ENCODE measurements around the gene GPR45.

Gene GPR45

DNA sequence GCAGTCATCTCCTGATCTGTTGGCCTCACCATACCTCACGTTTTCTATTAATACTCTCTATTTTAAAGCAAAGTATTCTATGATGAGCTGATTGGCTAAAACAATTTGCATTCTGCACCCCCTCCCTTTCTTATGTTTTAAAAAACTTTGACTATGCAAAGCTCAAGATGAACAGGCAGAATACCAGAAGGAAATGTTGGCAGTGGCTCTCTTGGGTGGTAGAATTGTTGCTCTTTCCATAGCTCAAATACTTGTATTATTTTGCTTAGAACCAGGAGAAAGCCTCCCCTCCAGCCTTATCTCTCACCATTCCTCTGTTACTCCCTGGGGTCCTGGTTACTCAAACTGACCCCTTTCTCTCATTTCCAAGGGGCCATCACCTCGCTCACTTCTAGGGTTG, 14.4 kb downstream of the GPR45 start:
- no peak for DNase-seq

DNA sequence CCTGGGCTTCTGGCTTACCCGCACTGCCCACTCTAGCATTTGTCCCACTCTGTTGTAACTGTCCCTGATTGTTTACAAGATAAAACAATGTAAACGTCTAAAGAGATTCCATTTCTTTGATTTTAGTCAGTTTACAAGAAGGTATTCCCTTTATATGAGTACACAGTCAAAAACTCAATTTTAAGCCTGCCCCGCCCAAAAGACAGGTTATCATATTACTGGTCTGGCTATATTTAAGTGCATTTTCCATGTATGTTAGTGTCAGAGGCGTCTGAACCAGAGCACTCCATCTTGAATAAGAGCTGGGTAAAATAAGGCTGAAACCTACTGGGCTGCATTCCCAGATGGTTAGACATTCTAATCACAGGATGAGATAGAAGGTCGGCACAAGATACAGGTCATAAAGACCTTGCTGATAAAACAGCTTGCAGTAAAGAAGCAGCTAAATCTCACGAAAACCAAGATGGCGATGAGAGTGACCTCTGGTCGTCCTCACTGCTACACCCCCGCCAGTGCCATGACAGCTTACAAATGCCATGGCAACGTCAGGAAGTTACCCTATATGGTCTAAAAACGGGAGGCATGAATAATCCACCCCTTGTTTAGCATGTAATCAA, 15.0 kb downstream of the GPR45 start:
- no peak for DNase-seq

DNA sequence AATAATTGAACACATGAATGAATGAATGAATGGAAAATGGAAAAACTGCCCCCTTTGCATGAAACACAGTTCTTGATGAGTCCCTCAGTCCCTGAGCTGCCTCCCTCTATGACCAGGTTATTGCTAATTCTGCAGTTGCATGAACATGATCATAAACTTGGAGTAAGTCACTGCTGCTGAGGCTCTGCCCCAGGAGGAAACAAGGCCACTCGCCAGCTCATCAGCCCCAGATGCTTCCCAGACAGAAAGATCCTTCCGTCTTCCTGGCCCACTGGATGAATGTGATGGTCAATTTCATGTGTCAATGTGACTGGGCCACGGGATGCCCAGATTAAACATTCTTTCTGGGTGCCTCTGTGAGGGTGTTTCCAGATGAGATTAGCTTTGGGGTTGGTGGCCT, 16.4 kb downstream of the GPR45 start:
- DNase-seq, result no peak

DNA sequence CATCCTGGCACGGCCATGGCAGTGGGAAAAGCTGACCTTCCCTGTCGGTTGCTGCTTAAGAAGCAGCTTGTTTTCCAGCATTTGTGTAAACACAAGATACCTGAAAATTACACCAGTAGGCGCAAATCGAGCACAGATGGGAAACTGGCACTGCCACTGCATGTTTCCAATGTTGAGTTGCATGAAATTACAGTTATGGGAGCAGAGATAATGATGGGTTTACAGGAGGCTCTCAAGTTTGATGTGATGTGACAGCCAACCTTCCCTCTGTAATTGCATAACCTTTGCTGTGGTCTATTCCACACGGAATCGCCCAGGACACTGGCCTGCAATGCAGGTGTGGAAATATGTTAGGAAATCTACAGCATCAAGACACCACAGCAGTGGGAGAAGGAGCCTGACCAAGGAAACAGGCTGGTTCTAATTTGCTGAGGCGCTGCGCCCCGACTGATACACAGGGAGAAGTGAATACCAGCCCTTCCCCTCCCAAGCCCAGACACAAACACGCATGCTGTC, 17.4 kb downstream of the GPR45 start:
- DNase-seq, result no peak

DNA sequence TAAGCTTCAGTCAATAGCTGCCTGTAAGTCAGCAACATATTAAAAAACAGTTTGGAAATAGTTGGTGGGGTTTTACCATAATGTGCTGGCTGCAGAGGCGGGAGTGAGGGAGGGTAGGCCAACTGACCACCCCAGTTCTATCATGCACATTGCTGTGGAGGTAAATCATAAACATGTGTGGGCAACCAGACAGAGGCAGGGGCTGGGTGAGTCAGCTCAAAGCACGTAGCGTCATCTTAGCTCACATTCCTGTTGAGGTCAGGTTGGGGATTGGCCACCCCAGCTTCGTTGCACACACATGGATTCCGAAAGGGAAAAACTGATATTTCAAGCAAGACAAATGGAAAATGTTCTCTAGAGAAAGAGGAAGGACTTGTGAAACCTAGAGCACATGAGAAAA, 19.5 kb downstream of the GPR45 start:
- no peak for DNase-seq

DNA sequence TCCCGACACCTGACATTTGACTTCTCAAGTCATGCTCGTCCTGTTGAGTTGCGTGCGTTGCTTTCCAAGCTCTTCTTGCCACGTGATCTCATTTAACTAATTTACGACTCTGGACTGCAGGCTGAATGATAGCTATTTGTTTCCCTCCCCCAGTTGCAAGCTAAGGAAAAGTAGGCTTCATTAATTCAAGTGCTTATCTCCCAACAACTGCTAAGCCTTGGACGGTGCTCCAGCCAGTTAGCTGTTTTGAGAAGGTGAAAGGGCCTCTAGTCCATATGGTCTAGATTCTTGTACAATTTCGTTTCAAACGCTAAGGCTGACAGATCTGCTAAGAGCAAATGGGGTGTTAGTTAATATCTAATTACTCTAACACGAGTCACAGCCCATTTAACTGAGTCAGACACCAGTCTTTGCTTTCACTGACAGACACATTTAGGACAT, 21.1 kb downstream of the GPR45 start:
- no peak for DNase-seq

DNA sequence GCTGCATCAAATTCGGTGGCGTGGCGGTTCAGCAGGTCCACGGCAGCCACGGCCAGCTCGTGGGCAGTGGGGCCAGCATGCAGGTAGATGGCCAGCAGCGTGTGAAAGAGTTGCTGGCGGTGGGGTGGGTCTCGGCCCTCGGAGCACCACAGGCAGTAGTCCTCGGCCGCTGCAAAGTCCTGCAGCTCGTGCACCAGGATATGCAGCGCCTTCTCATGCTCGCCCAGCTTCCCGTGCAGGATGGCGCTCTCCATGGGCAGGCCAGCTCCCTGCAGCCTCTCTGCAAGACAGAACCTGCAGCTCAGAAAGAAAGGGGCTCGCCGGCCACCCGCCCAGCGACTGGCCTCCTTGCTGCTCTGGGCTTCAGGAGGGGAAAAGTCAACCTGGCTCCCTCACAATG, 27.9 kb downstream of the GPR45 start:
- DNase-seq, result no peak

DNA sequence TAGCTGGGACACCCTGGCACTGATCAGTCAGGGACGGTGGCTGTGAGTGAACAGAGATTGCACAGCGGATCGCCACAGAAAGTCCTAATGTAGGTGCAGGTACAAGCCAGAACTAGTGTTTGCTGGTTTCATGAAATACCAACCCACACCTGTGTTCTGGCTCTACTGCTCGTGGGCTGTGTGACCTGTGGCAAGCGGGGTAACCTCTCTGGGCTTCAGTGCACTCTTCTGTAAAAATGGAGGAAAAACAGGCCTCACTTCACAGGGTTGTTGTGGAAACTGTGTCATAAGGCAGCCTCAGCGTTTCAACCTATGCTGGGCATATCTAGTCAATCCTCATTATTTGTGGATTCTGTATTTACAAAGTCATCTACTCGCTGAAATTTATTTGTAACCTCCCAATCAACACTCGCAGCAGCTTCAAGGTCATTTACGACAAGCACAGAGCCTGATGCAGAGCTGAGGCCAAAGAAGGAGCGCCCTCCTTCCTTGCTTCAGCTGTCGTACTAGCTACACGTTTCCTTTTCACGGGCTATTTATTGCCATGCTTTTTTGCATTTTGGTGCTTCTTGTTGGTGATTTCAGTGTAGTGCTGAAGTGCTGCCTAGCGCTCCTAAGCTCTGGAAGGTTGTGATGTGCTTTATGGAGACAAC, 30.0 kb downstream of the GPR45 start:
- no peak for DNase-seq

DNA sequence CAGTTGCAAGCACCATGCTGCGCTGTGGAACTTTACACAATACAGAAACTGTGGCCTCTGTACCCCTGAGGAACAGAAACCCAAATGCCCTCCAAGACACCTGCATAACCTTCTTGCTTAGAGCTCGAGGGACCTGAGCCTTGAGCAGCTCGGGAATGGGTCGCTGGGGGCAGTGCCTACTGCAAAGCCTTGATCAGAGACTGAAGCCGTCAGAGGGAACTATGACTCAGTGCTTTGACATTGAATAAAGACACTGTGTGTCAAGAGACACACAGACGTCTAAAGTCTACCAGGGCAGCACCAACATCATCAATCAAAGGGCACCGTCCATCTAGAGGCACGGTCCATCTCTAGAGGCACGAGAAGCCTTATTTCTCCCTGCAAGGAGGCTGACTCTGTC, 30.6 kb downstream of the GPR45 start:
- no peak for DNase-seq

DNA sequence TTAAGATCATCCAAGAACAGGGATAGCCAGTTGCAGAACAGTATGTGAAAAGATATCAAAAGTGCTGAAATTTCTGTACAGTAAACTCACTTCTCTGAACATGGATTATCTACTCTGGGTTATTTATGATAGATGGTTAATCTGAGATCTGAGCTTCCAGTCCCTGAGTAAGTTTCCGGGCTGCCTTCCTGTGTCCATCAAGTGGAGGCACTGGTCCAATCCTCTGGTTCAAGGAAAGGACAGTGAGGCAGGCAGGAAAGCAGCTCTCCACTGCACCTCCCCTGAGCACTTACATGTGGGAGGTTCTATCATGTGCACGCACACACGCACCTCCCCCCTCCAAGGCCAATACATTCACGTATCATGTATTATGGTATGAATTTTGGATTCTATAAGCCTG, 32.5 kb downstream of the GPR45 start:
- no peak for DNase-seq

DNA sequence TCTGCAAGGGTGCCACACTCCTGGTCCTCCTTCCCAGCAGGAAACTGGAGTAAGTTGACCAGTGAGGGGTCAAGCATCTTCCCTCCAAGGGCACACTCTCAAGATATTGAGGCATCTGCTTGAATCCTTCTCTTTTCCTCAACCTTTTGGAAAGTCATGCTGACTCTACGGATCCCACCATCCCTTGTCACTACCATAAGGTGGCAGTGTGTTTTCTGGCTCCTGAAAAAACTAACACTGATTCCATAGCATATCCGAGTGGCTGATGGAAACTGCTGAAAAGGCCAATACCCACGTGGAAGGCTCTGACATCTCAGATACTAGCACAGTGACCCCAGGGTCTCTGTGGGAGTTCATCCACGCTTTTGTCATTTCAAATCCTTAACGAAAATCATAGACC, 37.1 kb downstream of the GPR45 start:
- DNase-seq, result no peak

DNA sequence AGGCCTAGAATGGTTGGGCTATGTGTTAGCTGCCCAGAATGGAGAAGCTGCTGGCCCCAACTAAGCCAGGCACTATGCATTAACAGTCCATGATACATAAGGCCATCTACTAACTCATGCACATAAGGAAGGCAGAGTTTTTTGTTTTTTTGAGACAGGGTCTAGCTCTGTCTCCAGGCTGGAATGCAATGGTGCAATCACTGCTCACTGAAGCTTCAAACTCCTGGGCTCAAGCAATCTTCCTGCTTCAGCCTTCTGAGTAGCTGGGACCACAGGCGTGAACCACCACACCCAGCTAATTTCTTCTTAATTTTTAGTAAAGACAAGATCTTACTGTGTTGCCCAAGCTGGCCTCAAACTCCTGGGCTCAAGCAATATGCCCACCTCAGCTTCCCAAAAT, 37.6 kb downstream of the GPR45 start:
- DNase-seq, result no peak

DNA sequence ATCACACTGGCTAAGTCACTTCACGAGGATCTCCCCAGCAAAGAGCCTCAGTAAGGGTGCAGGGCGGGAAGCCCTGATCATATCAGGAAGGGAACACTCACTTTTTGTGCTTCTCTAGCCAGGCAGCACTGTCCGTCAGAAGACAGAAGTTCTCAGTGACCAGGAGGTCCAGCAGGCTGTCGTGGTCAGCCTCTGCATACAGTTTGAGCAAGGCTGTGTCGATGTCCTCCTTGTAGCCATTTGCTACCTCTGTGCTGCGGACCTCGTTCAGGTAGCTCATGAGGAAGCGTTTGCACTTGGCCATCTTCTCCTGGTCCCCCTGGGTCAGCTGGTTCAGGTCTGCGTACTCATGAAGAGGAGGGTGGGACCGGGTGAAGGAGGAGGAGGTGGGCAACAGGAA, 38.7 kb downstream of the GPR45 start:
- DNase-seq, result no peak

DNA sequence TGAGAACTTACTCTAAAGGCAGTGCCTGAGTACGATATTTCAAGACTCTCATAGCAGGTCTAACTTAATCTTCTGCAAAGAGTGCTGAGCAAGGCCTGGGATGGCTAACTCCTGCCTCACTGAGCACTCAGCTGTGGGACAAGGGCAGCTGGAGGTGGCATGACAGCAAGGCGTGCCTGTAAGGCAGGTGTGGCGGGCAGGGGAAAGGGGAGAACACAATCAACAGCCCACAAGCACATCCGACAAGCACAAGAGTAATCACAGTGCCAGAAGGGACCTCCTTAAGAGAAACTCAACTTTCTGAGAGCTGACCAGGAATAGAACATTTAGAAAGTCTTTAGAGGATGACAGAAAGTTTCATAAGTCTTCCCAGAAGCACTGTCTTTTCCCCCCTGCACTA, 42.0 kb downstream of the GPR45 start:
- no peak for DNase-seq

DNA sequence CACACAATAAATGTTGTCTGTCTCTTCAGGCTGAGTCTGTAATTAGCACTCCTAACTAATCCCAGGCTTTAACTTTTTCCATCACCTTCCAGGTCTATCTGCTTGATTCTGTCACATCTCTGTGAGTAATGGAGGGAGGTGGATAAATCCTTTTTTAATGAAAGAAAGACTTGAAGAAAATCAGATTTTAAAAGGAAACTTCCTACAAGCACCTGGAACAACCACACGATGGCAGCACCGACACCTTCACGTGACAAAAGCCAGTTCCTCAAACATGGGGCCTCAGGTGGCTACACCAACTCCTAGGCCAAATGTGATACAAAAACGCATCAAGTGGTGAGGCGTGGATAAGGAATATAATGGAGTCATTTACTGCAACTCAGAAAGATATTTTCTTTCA, 46.1 kb downstream of the GPR45 start:
- no peak for DNase-seq

DNA sequence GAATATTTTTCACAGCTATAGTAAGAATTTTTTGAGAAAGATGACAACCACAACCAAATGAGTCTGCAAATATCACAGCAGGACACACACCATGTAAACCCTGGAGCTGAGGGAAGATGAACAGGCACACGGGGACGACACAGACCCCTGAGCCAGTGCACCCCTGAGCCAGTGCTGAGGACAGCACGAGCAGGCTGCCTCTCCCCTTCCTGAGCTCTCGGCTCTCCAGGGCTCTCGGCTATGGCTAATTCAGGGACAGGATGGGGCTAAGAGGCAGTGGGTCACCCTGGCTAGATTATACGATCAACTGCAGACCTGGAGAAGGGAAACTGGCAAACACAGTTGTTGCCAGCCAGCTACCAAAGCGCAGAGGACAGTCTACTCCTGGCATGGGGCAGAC, 46.6 kb downstream of the GPR45 start:
- no peak for DNase-seq

DNA sequence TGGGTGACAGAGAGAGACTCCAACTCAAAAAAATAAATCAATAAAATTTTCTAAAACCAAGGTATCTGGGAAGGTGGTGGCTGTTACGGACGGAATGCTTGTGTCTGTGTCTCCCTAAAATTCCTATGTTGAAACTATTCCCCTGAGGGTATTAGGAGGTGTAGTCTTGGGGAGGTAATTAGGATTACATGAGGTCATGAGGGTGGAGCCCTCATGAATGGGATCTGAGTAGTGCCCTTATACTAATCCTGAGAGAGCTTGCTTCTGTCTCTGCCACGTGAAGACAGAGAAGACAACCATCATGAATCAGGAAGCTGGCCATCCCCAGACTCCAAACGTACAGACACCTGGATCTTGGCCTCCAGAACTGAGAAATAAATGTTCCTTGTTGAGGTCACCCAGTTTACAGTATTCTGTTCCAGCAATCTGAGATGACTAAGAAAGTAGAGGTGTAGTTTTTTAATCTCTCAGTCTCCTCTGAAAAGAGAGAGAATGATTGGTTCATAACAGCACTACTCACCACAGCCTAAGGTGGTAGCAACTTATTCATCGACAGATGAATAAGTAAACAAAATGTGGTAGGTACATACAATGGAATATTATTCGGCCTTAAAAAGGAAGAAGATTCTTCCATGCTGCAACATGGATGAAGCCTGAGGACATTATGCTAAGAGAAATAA, 49.6 kb downstream of the GPR45 start:
- DNase-seq, result no peak

DNA sequence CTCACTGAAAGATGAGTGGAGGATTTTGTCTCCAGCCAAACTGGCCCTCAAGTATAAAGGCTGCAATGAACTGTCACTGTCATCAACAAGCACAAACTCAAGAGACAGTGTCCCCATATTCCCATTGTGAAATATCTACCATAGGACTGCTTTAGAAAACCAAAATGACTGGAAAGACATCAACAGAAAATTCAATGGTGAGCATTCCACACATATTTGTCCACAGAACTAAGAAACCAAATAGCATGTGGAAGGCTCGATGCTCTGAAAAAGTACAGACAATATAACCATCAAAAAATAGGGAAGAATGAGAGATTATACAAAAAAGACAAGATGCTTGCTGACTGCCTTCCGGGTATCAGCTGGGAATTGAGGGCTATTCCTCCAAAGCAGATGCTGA, 50.4 kb downstream of the GPR45 start:
- DNase-seq, result no peak

All from NCI-H446 treated with DMSO at 0.1 percent for 48 hours (cell line).